HG03354 (cell line): ENCODE results near the gene PPM1M.
A peak's percentile ranks its signal among the peaks of the same experiment; 100 is the strongest.

Source experiments
- ATAC-seq: cut with Tn5 transposase; IDR thresholded peaks from one replicate; pipeline ENCODE4 v1.9.1; 2021; ENCODE audit warnings: mild to moderate bottlenecking; ENCODE audit not compliant: unreplicated experiment, poor library complexity, severe bottlenecking

PPM1M gene, protein sequence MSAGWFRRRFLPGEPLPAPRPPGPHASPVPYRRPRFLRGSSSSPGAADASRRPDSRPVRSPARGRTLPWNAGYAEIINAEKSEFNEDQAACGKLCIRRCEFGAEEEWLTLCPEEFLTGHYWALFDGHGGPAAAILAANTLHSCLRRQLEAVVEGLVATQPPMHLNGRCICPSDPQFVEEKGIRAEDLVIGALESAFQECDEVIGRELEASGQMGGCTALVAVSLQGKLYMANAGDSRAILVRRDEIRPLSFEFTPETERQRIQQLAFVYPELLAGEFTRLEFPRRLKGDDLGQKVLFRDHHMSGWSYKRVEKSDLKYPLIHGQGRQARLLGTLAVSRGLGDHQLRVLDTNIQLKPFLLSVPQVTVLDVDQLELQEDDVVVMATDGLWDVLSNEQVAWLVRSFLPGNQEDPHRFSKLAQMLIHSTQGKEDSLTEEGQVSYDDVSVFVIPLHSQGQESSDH

DNA sequence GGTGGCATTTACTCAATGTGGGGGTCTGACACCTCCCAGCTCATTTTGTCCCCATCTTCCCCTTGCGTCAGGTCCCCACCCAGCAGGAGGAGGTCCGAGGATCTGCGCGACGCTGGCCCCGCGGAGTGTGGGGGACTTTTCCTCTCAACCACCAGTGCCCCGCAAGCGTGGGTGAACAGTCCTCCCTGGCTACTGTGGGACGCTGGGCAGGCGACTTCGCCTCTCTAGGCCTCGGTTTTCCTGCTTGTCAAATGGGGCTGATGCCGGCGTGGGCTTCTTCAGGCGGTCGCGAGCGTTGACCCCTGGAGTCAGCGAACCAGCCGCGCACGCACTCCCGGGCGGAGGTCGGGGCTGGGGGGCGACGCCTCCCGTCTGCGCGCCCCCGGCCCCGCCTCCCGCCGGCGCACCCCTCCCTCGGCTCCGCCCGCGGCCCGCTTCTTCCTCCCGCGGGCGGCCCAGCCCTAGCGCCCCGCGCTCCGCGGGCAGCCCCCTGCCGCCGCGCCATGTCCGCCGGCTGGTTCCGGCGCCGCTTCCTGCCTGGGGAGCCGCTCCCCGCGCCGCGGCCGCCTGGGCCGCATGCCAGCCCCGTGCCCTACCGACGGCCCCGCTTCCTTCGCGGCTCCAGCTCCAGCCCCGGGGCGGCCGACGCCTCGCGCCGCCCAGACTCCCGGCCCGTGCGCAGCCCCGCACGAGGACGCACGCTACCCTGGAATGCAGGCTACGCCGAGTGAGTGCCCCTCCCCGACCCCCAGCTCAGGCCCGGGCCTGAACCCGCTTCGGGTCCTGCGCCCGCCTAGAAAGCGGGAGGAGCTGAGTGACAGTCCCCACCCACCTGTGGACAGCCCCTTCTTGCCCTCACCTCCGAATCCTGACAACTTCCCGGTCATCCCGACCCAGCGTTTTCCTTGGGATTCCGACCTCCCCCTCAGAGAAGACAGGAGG lies at the start of gene PPM1M:
Gene PPM1M, plus strand, starts transcription at position 438 of the 942 bp plus-strand sequence. Its CDS starts 66 bp downstream, at position 504.
- ATAC-seq = no peak

DNA sequence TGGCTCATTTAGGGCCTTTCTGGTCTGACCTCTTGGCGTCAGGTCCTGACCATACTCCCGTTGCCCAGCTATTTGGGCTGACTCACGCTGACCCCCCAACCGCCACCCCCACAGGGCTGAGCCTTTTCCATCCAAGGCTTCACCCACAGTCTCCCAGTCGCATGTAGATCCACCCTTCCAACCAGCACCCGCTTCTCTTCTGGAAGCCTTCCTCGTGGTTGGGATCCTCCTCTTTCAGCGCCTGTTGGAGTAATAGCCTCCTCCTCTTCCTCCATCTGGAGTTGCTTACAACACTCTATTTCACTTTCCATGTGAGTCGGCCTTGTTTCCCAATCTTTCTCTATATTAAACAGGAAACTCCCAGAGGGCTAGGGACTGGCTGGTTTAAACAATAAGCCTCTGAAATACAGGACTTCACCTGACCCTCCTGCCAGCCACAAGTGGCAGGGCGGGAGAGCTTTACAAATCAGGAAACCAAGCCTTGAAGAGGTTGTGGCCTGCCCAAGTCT lies 49.7 kb upstream of the PPM1M start:
- no peak for ATAC-seq

DNA sequence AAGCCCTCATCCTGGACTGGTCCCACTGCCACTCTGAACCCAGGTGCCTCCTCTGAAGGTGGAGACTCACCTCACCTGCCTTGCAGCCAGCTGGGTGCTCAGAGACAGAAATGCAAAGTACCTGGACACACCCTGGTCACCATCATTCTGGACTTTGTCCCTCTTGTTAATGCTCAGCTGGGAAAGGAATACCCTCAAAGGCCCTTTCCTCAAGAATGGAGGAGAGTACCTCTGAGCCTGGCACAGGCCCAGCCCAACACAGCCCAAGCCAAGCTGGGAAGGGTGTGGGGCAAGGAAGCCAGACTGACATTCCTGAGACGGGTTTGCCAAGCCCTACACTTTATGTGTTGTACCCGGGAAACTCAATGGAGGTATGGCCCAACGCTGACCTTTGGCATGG lies 48.6 kb upstream of the PPM1M start:
- ATAC-seq = no peak

DNA sequence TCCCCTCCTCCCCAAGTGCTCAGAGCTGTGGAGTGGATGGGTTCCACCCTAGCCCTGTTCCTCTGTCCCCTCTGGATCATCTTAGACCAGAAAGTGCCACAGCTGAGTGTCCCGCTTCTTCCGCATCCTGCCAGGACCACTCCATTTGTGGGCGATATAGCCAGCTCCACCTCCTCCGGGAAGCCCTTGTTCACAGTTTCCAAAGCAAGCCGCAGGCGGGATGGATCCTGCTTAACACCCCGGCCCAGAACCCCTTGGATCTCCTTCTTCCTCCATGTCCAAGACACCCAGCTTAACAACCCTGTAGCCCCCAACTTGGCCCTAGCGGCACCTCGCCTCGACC lies 48.1 kb upstream of the PPM1M start:
- no peak for ATAC-seq

DNA sequence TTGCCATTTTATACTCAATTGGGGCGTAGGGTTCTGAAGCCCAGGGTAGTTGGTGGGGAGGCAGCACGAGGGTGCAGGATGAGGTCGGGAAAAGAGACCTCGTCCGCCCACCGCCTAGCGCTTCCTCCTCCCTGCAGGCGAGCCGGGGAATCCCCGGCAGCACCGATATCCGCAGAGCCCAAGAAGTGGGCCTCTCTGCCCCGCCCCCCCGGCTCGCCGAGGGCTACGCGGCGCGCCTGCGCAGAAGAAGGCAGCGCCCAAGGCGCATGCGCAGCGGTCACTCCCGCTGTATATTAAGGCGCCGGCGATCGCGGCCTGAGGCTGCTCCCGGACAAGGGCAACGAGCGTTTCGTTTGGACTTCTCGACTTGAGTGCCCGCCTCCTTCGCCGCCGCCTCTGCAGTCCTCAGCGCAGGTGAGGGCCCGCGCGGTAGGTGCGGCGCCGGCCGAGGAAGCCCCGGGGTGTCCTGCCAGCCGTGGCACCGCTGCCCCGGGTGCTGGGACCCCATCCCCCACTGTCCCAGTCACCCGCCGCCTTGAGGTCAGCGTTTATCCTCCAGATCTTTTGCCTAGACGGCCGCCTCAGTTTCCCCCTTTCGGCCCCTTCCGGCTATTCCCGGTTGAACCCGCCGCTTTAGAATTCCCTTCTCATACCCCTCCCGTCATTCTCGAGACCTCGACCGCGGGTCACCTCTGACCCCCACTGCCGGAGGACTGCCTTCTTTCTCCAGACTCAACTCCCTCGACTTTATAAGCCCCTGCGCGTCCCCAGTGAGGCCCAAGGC lies 47.5 kb upstream of the PPM1M start, which contains the start of gene ALAS1:
Gene ALAS1, plus strand, starts transcription at position 319 of the 784 bp plus-strand sequence. CDS start 1,082 bp downstream, outside the sequence.
- peak; percentile 78 for ATAC-seq

DNA sequence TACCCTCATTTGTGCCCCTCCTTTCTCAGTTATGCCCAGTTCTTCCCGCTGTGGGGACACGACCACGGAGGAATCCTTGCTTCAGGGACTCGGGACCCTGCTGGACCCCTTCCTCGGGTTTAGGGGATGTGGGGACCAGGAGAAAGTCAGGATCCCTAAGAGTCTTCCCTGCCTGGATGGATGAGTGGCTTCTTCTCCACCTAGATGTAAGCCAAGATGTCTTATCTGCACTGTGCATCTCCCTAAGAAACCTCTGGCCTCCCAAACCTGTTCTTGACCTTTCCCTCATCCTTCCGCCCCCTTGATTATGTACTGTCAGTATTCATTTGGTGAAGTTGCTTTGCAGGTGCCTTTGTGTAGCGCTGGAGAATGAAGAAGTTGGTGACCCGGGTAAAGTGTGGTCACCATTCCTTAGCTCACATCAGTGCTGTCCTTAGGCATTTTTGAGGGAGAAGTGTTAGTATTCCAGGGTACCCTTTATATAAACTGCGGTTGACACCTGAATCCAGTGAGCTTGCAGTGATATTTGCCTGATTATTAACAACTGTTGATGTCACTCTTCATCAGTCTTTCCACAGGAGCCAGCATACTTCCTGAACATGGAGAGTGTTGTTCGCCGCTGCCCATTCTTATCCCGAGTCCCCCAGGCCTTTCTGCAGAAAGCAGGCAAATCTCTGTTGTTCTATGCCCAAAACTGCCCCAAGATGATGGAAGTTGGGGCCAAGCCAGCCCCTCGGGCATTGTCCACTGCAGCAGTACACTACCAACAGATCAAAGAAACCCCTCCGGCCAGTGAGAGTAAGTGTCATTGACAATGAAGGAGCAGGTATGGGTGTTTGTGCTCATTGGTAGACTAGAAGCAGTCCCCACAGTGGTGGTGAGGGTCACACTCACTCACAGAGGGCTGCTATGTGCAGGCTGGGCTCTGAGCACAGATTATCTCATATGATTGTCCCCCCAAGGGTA lies 46.6 kb upstream of the PPM1M start:
- ATAC-seq = no peak

DNA sequence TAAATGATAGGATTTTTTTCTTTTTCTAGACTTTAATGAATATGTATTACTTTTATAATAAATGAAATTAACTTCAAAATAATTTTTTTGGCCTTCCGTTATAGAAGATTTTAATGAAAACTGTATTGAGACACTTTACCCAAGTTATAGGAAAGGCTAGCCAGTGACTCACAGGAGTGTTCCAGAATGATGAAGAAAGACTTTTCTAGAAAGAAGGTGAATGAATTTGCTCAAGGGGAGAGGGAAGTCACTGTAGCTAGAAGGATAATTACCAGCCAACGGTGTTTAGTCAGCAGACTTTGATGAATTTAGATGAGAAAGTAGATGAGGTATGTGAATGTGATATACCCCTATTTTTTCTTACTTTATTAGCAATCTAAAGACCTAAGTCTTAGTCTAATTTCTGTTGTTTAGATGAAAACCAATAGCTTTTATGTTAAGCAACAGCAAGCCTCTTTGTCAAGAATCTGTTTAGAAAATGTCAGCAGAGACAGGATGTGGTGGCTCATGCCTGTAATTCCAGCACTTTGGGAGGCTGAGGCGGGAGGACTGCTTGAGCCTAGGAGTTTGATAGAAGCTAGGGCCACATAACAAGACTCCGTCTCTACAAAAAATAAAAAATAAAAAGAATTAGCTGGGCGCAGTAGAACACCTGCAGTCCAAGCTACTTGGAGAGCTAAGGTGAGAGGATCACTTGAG lies 44.4 kb upstream of the PPM1M start:
- no peak for ATAC-seq

DNA sequence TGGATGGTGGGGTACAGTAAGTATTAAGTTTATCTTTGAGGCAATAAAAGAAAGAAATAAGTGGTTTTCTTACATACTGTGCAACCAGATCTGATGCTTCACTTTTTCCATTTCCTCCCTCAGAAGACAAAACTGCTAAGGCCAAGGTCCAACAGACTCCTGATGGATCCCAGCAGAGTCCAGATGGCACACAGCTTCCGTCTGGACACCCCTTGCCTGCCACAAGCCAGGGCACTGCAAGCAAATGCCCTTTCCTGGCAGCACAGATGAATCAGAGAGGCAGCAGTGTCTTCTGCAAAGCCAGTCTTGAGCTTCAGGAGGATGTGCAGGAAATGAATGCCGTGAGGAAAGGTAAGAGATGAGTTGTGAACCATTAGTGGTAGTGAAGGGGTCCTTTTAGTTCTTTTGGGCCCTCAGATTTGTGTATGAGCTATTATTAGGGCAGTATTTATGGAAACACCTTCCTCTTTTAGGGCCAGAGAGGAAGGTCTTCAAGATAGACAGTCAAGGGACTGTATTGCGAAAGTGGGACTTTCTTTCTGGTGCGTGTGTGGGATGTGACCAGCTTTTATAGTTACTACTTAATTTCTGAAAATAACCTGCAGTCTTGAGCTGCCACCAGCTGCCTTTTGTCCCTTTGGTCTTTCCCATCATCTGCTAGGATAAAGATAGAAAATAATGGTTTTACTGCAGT lies 43.0 kb upstream of the PPM1M start:
- ATAC-seq = no peak

DNA sequence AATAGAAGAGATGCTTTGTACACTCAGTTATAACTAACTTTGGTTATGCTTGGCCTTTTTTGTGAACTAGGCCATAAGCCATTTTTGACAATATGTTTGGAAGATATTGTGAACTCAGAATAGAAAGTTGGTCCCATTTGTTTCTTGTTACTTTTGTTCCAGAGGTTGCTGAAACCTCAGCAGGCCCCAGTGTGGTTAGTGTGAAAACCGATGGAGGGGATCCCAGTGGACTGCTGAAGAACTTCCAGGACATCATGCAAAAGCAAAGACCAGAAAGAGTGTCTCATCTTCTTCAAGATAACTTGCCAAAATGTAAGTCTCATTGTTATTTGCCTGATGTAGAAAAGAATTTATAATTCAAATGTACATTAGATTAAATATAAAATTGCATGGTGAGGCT lies 41.9 kb upstream of the PPM1M start:
- no peak for ATAC-seq

DNA sequence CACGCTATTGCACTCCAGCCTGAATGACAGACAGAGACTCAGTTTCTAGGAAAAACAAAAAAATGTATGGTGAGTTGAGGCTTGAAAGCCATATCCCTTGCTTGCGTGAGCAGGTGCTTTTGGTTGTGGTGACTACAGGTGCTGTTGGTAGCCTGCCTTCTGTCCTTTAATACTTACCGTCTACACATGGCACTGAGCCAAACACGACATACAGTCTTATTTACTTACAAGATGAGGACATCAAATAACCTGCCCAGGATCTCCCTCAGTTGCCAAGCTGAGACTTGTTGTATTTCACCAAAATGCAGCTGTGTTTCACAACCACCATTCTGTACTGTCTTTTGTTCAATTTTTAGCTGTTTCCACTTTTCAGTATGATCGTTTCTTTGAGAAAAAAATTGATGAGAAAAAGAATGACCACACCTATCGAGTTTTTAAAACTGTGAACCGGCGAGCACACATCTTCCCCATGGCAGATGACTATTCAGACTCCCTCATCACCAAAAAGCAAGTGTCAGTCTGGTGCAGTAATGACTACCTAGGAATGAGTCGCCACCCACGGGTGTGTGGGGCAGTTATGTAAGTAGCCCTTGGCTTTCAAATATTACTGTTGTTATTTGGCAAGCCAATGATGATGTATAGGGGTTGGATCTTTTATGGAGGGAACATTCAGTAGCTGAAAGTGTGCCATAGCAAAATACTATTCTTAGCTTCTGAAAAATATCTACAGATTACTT lies 41.1 kb upstream of the PPM1M start:
- ATAC-seq = no peak

DNA sequence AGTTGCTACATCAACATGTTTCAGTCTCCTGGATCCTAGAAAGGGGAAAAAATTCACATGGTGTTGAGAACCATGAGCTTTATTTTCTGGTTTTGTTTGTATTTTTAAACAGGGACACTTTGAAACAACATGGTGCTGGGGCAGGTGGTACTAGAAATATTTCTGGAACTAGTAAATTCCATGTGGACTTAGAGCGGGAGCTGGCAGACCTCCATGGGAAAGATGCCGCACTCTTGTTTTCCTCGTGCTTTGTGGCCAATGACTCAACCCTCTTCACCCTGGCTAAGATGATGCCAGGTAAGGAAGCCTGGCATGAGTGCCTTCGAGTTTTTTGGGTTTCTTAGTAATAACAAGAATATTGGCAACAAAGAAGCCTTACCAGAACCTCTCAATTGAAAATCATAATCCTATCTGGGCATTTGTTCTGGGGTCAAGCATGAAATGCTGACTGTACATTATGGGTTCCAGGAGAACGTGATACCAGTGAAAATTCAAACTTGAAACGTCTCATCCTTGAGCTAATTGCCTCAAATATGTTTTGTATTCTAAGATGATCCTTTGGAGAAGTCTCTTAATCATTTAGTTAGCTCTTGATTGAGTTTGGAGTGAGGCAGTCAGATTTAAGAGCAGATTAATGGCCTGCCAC lies 39.7 kb upstream of the PPM1M start:
- no peak for ATAC-seq

DNA sequence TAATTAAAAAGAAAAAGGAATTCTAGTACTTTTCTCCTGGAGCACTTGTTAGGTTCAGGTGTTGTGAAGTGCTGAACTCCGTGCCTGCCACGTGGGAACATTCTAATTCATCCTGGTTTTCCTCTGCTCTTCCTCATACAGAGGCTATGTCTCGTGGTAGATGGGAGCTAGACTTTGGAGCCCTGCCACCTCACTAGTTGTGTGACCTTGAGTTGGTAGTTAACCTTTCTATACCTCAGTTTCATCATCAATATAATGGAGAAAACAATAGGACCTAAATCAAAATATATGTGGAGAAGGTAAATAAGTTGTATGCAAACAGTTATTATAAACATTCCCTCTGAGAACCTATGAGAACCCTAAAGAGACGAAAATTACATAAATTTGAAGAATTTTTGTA lies 37.0 kb upstream of the PPM1M start:
- ATAC-seq = no peak

DNA sequence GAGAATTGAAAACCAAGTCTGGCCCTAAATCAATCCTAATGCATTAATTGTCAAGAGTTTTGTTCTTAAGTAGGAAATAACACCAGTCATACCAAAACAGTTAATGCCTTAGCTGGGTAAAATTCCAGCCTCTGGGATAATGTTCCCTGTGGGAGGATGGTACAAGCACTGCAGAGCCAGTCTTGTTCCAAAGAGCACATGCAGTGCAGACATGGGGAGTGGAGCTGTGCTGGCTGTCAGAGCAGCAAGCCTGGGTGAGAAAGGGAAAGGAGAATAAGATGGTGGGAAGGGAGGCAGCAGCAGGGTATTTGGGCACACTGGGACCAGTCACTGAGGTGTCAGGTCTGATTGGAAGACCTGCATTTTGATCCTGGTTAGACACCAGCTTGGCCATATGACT lies 35.5 kb upstream of the PPM1M start:
- no peak for ATAC-seq

DNA sequence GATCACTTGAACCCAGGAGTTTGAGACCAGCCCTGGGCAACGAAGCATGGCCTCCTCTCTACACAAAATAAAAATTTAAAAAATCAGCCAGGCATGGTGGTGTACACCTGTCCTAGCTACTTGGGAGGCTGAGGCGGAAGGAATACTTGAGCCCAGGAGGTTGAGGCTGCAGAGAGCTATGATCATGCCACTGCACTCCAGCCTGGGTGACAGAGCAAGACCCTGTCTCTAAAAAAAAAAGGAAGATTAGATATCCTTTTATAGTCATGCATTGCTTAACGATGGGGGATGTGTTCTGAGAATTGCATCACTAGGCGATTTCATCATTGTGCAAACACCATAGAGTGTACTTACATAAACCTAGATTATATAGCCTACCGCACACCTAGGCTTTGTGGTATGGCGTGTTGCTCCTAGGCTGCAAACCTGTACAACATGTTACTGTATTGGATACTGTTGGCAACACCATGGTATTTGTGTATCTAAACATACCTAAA lies 35.0 kb upstream of the PPM1M start:
- ATAC-seq = no peak

DNA sequence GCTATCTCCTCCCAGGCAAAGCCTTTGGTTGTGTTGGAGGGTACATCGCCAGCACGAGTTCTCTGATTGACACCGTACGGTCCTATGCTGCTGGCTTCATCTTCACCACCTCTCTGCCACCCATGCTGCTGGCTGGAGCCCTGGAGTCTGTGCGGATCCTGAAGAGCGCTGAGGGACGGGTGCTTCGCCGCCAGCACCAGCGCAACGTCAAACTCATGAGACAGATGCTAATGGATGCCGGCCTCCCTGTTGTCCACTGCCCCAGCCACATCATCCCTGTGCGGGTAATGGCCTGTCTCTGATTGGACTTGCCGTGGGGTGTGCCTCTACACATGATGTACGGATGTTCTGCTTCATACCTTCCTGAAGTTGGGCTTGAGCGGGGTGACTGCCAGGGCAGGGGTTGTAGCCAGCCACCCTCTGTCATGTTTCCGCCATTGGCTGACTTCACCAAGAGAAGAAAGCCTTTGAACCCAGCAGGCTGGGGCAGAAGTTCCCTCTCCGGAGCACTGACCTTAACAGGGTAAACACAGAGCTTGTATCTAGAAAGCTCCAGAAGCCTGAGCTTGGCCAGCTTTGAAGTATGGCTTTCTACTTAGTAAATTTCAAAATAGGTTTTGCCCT lies 34.2 kb upstream of the PPM1M start:
- ATAC-seq = no peak

DNA sequence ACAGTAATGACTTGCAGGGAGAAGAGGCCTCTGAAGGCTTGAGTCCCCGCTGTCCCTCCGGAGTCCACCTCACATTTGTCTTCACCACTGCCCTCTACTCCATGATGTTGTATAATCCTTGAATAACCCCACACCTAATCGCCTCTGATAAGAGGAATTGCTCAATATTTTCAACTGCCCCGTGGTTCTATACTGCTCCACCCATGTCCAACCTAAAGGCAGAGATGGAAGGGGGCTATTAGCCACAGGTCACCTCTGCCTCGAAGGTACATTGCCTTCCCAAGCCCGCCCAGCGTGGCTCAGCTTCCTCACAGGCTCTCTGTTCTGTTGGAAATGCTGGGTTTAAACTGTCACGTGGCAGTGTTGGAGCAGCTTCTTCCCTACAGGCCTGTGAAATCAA lies 32.6 kb upstream of the PPM1M start:
- no peak for ATAC-seq
